SJCRH30 (cell line): ENCODE results near the gene PBX3. TPM values are rescaled to one million over a fixed set of nuclear protein-coding genes. Genes with fewer than 3 reads are reported as not detected.

Source experiments
- DNase-seq, 2 experiments: peaks; one replicate each; pipeline ENCODE4 v3.0.0-alpha.2; 2015 to 2020
- H3K27ac ChIP-seq: fragments of 250-450 bp; sonication (Bioruptor Pico); 2 replicates; pipeline ENCODE4 v1.5.1; 2020; ENCODE audit warnings: mild to moderate bottlenecking, moderate library complexity
- H3K27me3 ChIP-seq: fragments of 250-450 bp; sonication (Bioruptor Pico); 2 replicates; pipeline ENCODE4 v1.5.1; 2020; ENCODE audit warnings: mild to moderate bottlenecking, moderate library complexity
- H3K36me3 ChIP-seq: fragments of 250-450 bp; sonication (Bioruptor Pico); 2 replicates; pipeline ENCODE4 v1.5.1; 2020; ENCODE audit warnings: mild to moderate bottlenecking, moderate library complexity
- H3K4me1 ChIP-seq: fragments of 250-450 bp; sonication (Bioruptor Pico); 2 replicates; pipeline ENCODE4 v1.5.1; 2020; ENCODE audit warnings: mild to moderate bottlenecking, moderate library complexity
- H3K4me3 ChIP-seq: fragments of 250-450 bp; sonication (Bioruptor Pico); 2 replicates; pipeline ENCODE4 v1.5.1; 2020; ENCODE audit warnings: mild to moderate bottlenecking, moderate library complexity
- H3K9me3 ChIP-seq: fragments of 250-450 bp; sonication (Bioruptor Pico); replicated peaks from 2 replicates; pipeline ENCODE4 v1.5.1; 2020; ENCODE audit warnings: mild to moderate bottlenecking, moderate library complexity
- total RNA-seq: library from RNA; depleted of rRNA; stranded (reverse); fragments of >200 nt; shearing (Covaris generic); gene quantifications from 2 replicates; pipeline ENCODE4 v1.2.3, GENCODE V29; 2014

Gene PBX3
- total RNA-seq, 1 experiment from 2014 or later, result 75.9 TPM

- Histone ChIP-seq H3K27ac (no peak overlapping the region), H3K4me1 (no peaks in the 10 kb centered on the region; the same call in 1 of the 2 replicates), H3K9me3 (no peaks in the 10 kb centered on the region), H3K27me3 (no peaks in the 10 kb centered on the region), H3K4me3 (no peak overlapping the region), H3K36me3 (no peaks in the 10 kb centered on the region; the same call in 1 of the 2 replicates)
- no peak for DNase-seq
These were observed 88.5 kb downstream of the PBX3 start for GRCh38 chr9:125835655-125836054.

- no peaks in the 10 kb centered on the region for H3K9me3 ChIP-seq
- no peak overlapping the region for H3K27ac ChIP-seq
- no peaks in the 10 kb centered on the region for H3K27me3 ChIP-seq
- DNase-seq, result no peak
- no peaks in the 10 kb centered on the region for H3K36me3 ChIP-seq
- H3K4me1 ChIP-seq, result no peaks in the 10 kb centered on the region
- H3K4me3 ChIP-seq, result no peak overlapping the region
These were observed 92.1 kb downstream of the PBX3 start for GRCh38 chr9:125839317-125839716.

GRCh38 chr9:125841444-125841843, 94.3 kb downstream of the PBX3 start:
- Histone ChIP-seq H3K9me3 (0 out of 2 replicates have a peak, but pooled peaks cover under 1% of the 10 kb centered on the region), H3K4me3 (no peak overlapping the region), H3K36me3 (peaks cover under 1% of the 10 kb centered on the region; the same call in 1 of the 2 replicates), H3K4me1 (no peaks in the 10 kb centered on the region), H3K27me3 (no peaks in the 10 kb centered on the region), H3K27ac (no peak overlapping the region)
- DNase-seq, result no peak

GRCh38 chr9:125842242-125842641, 95.1 kb downstream of the PBX3 start:
- H3K27me3 ChIP-seq, result no peaks in the 10 kb centered on the region
- H3K4me1 ChIP-seq, result no peaks in the 10 kb centered on the region
- no peak for DNase-seq
- H3K4me3 ChIP-seq, result no peak overlapping the region
- 0 out of 2 replicates have a peak, but pooled peaks cover 5% of the 10 kb centered on the region for H3K9me3 ChIP-seq
- H3K27ac ChIP-seq, result no peak overlapping the region
- peaks cover 4% of the 10 kb centered on the region; the same call in 1 of the 2 replicates for H3K36me3 ChIP-seq

GRCh38 chr9:125843646-125844045, 96.5 kb downstream of the PBX3 start:
- DNase-seq, result no peak
- Histone ChIP-seq H3K27me3 (no peaks in the 10 kb centered on the region), H3K4me3 (no peak overlapping the region), H3K27ac (no peak overlapping the region), H3K9me3 (0 out of 2 replicates have a peak, but pooled peaks cover 5% of the 10 kb centered on the region), H3K4me1 (no peaks in the 10 kb centered on the region), H3K36me3 (peaks cover 4% of the 10 kb centered on the region; the same call in 1 of the 2 replicates)

- H3K27me3 ChIP-seq, result no peaks in the 10 kb centered on the region
- H3K4me3 ChIP-seq, result no peak overlapping the region
- no peak for DNase-seq
- H3K9me3 ChIP-seq, result 0 out of 2 replicates have a peak, but pooled peaks cover 5% of the 10 kb centered on the region
- H3K4me1 ChIP-seq, result no peaks in the 10 kb centered on the region
- no peak overlapping the region for H3K27ac ChIP-seq
- H3K36me3 ChIP-seq, result peaks cover 4% of the 10 kb centered on the region; the same call in 1 of the 2 replicates
These were observed 97.4 kb downstream of the PBX3 start for GRCh38 chr9:125844611-125845010.

- Histone ChIP-seq H3K9me3 (0 out of 2 replicates have a peak, but pooled peaks cover 7% of the 10 kb centered on the region), H3K27me3 (no peaks in the 10 kb centered on the region), H3K4me3 (no peak overlapping the region), H3K36me3 (peaks cover 4% of the 10 kb centered on the region; the same call in 1 of the 2 replicates), H3K27ac (no peak overlapping the region), H3K4me1 (no peaks in the 10 kb centered on the region)
- no peak for DNase-seq
These were observed 98.2 kb downstream of the PBX3 start for GRCh38 chr9:125845271-125845808.

- no peak overlapping the region for H3K27ac ChIP-seq
- H3K27me3 ChIP-seq, result no peaks in the 10 kb centered on the region
- 0 out of 2 replicates have a peak, but pooled peaks cover 7% of the 10 kb centered on the region for H3K9me3 ChIP-seq
- peaks cover 4% of the 10 kb centered on the region; the same call in 1 of the 2 replicates for H3K36me3 ChIP-seq
- no peak overlapping the region for H3K4me3 ChIP-seq
- H3K4me1 ChIP-seq, result no peaks in the 10 kb centered on the region
- DNase-seq, result no peak
These were observed 100.6 kb downstream of the PBX3 start for GRCh38 chr9:125847735-125848134.

GRCh38 chr9:125850106-125850632, 103.0 kb downstream of the PBX3 start:
- H3K27ac ChIP-seq, result no peak overlapping the region

GRCh38 chr9:125850763-125851162, 103.6 kb downstream of the PBX3 start:
- Histone ChIP-seq H3K27me3 (no peaks in the 10 kb centered on the region), H3K4me3 (no peak overlapping the region), H3K36me3 (peaks cover 7% of the 10 kb centered on the region; the same call in 1 of the 2 replicates), H3K4me1 (0 out of 2 replicates have a peak, but pooled peaks cover 3% of the 10 kb centered on the region), H3K27ac (no peak overlapping the region), H3K9me3 (0 out of 2 replicates have a peak, but pooled peaks cover 7% of the 10 kb centered on the region)
- no peak for DNase-seq

More at GRCh38 chr9:125850106-125850632, 103.0 kb downstream of the PBX3 start:
- H3K4me3 ChIP-seq, result no peak overlapping the region
- no peak for DNase-seq
- H3K9me3 ChIP-seq, result 0 out of 2 replicates have a peak, but pooled peaks cover 7% of the 10 kb centered on the region
- H3K4me1 ChIP-seq, result 0 out of 2 replicates have a peak, but pooled peaks cover 3% of the 10 kb centered on the region
- peaks cover 7% of the 10 kb centered on the region; the same call in 1 of the 2 replicates for H3K36me3 ChIP-seq
- no peaks in the 10 kb centered on the region for H3K27me3 ChIP-seq

GRCh38 chr9:125851979-125852378, 104.8 kb downstream of the PBX3 start:
- Histone ChIP-seq H3K36me3 (0 out of 2 replicates have a peak, but pooled peaks cover 5% of the 10 kb centered on the region), H3K4me3 (no peak overlapping the region), H3K4me1 (0 out of 2 replicates have a peak, but pooled peaks cover 3% of the 10 kb centered on the region), H3K27me3 (no peaks in the 10 kb centered on the region), H3K27ac (no peak overlapping the region), H3K9me3 (0 out of 2 replicates have a peak, but pooled peaks cover 2% of the 10 kb centered on the region)
- DNase-seq, result no peak

- 0 out of 2 replicates have a peak, but pooled peaks cover 2% of the 10 kb centered on the region for H3K9me3 ChIP-seq
- DNase-seq, result no peak
- no peak overlapping the region for H3K4me3 ChIP-seq
- H3K4me1 ChIP-seq, result 0 out of 2 replicates have a peak, but pooled peaks cover 3% of the 10 kb centered on the region
- no peaks in the 10 kb centered on the region for H3K27me3 ChIP-seq
- H3K27ac ChIP-seq, result no peak overlapping the region
- H3K36me3 ChIP-seq, result 0 out of 2 replicates have a peak, but pooled peaks cover 6% of the 10 kb centered on the region
These were observed 105.2 kb downstream of the PBX3 start for GRCh38 chr9:125852386-125852785.

GRCh38 chr9:125854553-125855275, 107.5 kb downstream of the PBX3 start:
- no peak overlapping the region for H3K27ac ChIP-seq
- no peak overlapping the region for H3K4me3 ChIP-seq
- H3K4me1 ChIP-seq, result peaks cover 3% of the 10 kb centered on the region; the same call in 1 of the 2 replicates
- H3K36me3 ChIP-seq, result 0 out of 2 replicates have a peak, but pooled peaks cover 6% of the 10 kb centered on the region
- H3K27me3 ChIP-seq, result no peaks in the 10 kb centered on the region
- DNase-seq, result no peak
- 0 out of 2 replicates have a peak, but pooled peaks cover 2% of the 10 kb centered on the region for H3K9me3 ChIP-seq

- Histone ChIP-seq H3K27me3 (no peaks in the 10 kb centered on the region), H3K4me1 (peaks cover 3% of the 10 kb centered on the region; the same call in 1 of the 2 replicates), H3K9me3 (0 out of 2 replicates have a peak, but pooled peaks cover 1% of the 10 kb centered on the region), H3K36me3 (peaks cover 6% of the 10 kb centered on the region; the same call in 1 of the 2 replicates), H3K27ac (no peak overlapping the region), H3K4me3 (no peak overlapping the region)
- DNase-seq, result no peak
These were observed 109.2 kb downstream of the PBX3 start for GRCh38 chr9:125856331-125856730.
